Measurements from ENCODE around the gene PLA2G3. TPM values are rescaled to one million over a fixed set of nuclear protein-coding genes. Genes with fewer than 3 reads are reported as not detected.
"Not testable (repeated sequence)": the region's sequence is repeated elsewhere in the genome, so short reads cannot be mapped to it uniquely, and the experiment has no call there.

Gene PLA2G3, protein sequence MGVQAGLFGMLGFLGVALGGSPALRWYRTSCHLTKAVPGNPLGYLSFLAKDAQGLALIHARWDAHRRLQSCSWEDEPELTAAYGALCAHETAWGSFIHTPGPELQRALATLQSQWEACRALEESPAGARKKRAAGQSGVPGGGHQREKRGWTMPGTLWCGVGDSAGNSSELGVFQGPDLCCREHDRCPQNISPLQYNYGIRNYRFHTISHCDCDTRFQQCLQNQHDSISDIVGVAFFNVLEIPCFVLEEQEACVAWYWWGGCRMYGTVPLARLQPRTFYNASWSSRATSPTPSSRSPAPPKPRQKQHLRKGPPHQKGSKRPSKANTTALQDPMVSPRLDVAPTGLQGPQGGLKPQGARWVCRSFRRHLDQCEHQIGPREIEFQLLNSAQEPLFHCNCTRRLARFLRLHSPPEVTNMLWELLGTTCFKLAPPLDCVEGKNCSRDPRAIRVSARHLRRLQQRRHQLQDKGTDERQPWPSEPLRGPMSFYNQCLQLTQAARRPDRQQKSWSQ
- not detected for total RNA-seq

- Histone ChIP-seq H3K27me3 (ENCODE audit: insufficient read depth, low read length) (no peaks in the 10 kb centered on the region), H3K9me3 (ENCODE audit: low read depth, low read length) (no peaks in the 10 kb centered on the region), H3K4me1 (ENCODE audit: insufficient read depth, low read length) (no peaks in the 10 kb centered on the region), H3K4me3 (ENCODE audit: low read length) (no peak within 1 kb of the TSS)
These were observed at the start of gene PLA2G3 for GRCh38 chr22:31139866-31140716. Gene PLA2G3, minus strand, starts transcription at chr22:31140508. Its CDS starts 154 bp downstream, at chr22:31140354.

- Histone ChIP-seq H3K4me1 (ENCODE audit: insufficient read depth, low read length) (no peaks in the 10 kb centered on the region), H3K4me3 (ENCODE audit: low read length) (no peak overlapping the region), H3K9me3 (ENCODE audit: low read depth, low read length) (no peaks in the 10 kb centered on the region), H3K27me3 (ENCODE audit: insufficient read depth, low read length) (no peaks in the 10 kb centered on the region)
These were observed 47.3 kb upstream of the PLA2G3 start for GRCh38 chr22:31187627-31188026.

GRCh38 chr22:31185056-31185455 lies 44.7 kb upstream of the PLA2G3 start:
- no peaks in the 10 kb centered on the region for H3K9me3 ChIP-seq (ENCODE audit: low read depth, low read length)
- H3K27me3 ChIP-seq (ENCODE audit: insufficient read depth, low read length): no peaks in the 10 kb centered on the region
- H3K4me1 ChIP-seq (ENCODE audit: insufficient read depth, low read length): no peaks in the 10 kb centered on the region
- H3K4me3 ChIP-seq (ENCODE audit: low read length): no peak overlapping the region

- Histone ChIP-seq H3K4me3 (ENCODE audit: low read length) (no peak overlapping the region), H3K27me3 (ENCODE audit: insufficient read depth, low read length) (no peaks in the 10 kb centered on the region), H3K9me3 (ENCODE audit: low read depth, low read length) (no peaks in the 10 kb centered on the region), H3K4me1 (ENCODE audit: insufficient read depth, low read length) (no peaks in the 10 kb centered on the region)
These were observed 43.7 kb upstream of the PLA2G3 start for GRCh38 chr22:31184015-31184414.

DNA sequence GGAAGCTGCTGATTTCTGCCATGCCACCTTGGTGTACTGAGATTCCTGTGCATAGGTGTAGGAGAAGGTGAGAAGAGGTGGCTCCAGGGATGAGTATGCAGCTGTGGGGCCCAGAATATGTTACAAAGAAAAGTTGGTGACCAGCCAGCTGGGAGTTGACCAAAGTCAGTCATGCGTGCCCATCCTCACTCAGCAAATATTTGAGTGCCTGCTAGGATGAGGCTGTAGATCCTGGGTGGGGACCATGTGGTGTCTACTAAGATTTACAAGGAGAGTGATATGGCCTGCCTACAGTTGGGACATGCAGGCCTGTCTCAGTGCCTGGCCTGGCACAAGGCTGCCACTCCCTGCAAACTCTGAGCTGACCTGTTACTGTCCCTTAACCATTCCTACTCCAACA lies 39.0 kb upstream of the PLA2G3 start:
- no peaks in the 10 kb centered on the region for H3K4me1 ChIP-seq (ENCODE audit: insufficient read depth, low read length)
- no peak overlapping the region for H3K4me3 ChIP-seq (ENCODE audit: low read length)
- H3K27me3 ChIP-seq (ENCODE audit: insufficient read depth, low read length): no peaks in the 10 kb centered on the region
- no peaks in the 10 kb centered on the region for H3K9me3 ChIP-seq (ENCODE audit: low read depth, low read length)

DNA sequence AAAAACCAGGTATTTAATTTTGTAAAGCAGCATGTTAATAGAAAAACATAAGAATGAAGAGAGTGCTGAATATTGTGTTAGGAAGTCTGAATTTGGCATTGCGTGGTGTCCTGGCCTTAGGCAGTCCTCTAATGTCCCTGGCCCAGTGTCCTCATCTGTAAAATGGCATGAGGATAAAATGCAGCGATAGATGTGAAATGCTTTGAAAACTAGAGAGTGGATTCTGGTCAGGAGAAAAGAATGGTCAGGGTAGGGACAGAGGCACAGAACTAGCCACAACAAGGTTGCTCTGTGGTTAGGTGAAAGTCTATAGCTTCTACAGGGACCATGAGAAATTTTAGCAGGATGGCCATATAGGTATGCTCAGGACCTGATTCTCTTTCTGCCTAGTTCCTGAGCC lies 38.6 kb upstream of the PLA2G3 start:
- H3K27me3 ChIP-seq (ENCODE audit: insufficient read depth, low read length): no peaks in the 10 kb centered on the region
- H3K4me1 ChIP-seq (ENCODE audit: insufficient read depth, low read length): no peaks in the 10 kb centered on the region
- no peaks in the 10 kb centered on the region for H3K9me3 ChIP-seq (ENCODE audit: low read depth, low read length)
- no peak overlapping the region for H3K4me3 ChIP-seq (ENCODE audit: low read length)

DNA sequence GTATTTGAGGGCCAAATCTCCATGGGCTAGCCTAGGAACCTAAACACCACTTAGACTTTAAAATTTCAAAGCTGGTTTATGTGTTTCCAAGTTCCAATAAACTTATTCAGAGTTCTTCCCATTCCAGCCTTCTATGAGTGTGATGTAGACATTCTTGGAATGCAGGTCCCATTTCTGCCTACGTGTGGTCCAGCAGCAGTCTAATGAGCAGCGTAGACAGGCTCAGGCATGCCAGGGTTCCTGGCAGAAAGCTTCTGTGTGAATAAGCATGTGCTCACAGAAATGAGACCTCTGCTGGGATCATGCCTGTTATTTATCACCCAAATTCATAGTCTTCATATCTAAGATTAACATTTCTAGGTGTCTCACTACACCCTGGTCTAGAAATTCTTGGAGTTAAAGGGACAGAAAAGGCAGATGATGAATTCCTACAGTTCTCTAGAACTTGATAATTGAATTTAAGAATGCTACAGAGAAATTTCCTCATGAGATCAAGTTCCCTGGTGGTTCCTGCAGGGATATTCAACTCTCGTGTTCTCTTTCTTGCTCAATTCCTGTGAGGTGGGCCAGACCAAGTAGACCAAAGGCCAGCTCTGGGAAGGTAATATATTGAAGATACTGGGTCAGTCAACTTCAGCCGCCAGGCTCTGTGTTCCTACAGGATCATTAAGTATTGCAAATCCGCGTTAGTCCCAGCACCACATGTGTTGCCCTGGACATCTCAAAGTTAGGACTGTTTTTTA lies 37.3 kb upstream of the PLA2G3 start:
- H3K9me3 ChIP-seq (ENCODE audit: low read depth, low read length): no peaks in the 10 kb centered on the region
- no peaks in the 10 kb centered on the region for H3K27me3 ChIP-seq (ENCODE audit: insufficient read depth, low read length)
- H3K4me3 ChIP-seq (ENCODE audit: low read length): no peak overlapping the region
- peaks cover 7% of the 10 kb centered on the region for H3K4me1 ChIP-seq (ENCODE audit: insufficient read depth, low read length)

DNA sequence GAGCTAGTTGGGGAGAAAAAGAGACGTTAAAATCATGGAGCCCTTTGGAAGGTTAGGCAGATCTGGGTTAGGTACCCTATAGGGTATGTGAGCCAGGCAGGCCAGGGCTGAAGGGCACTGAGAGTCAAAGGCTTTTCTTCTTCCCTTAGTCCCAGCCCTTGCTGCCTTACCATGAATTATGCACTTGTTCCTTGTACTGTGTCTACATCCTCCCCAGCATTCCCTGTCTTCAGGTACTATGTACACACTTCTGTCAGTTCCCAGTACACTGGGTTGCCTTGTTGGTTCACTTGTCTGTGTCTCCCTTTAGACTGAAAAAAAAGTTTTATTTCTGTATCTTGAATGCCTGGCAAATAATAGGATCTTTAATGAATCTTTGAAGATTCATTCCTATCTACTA lies 36.6 kb upstream of the PLA2G3 start:
- Histone ChIP-seq H3K4me1 (ENCODE audit: insufficient read depth, low read length) (peaks cover 14% of the 10 kb centered on the region), H3K9me3 (ENCODE audit: low read depth, low read length) (no peaks in the 10 kb centered on the region), H3K4me3 (ENCODE audit: low read length) (no peak overlapping the region), H3K27me3 (ENCODE audit: insufficient read depth, low read length) (no peaks in the 10 kb centered on the region)

GRCh38 chr22:31173386-31174145 lies 33.3 kb upstream of the PLA2G3 start:
- Histone ChIP-seq H3K4me3 (ENCODE audit: low read length) (no peak overlapping the region), H3K9me3 (ENCODE audit: low read depth, low read length) (no peaks in the 10 kb centered on the region)

GRCh38 chr22:31171734-31172133 lies 31.4 kb upstream of the PLA2G3 start:
- not testable (repeated sequence) for H3K27me3 ChIP-seq (ENCODE audit: insufficient read depth, low read length); H3K4me3 ChIP-seq (ENCODE audit: low read length); H3K9me3 ChIP-seq (ENCODE audit: low read depth, low read length)
- H3K4me1 ChIP-seq (ENCODE audit: insufficient read depth, low read length): peaks cover 25% of the 10 kb centered on the region

More at GRCh38 chr22:31173386-31174145, 33.3 kb upstream of the PLA2G3 start:
- H3K27me3 ChIP-seq (ENCODE audit: insufficient read depth, low read length): no peaks in the 10 kb centered on the region
- H3K4me1 ChIP-seq (ENCODE audit: insufficient read depth, low read length): peaks cover 19% of the 10 kb centered on the region

- Histone ChIP-seq H3K9me3 (ENCODE audit: low read depth, low read length) (no peaks in the 10 kb centered on the region), H3K4me1 (ENCODE audit: insufficient read depth, low read length) (peaks cover 28% of the 10 kb centered on the region), H3K27me3 (ENCODE audit: insufficient read depth, low read length) (no peaks in the 10 kb centered on the region), H3K4me3 (ENCODE audit: low read length) (no peak overlapping the region)
These were observed 30.7 kb upstream of the PLA2G3 start for GRCh38 chr22:31170971-31171370.

- Histone ChIP-seq H3K27me3 (ENCODE audit: insufficient read depth, low read length) (no peaks in the 10 kb centered on the region), H3K9me3 (ENCODE audit: low read depth, low read length) (no peaks in the 10 kb centered on the region), H3K4me3 (ENCODE audit: low read length) (no peak overlapping the region), H3K4me1 (ENCODE audit: insufficient read depth, low read length) (peaks cover 23% of the 10 kb centered on the region)
These were observed 21.9 kb upstream of the PLA2G3 start for GRCh38 chr22:31162015-31162765.

- no peak overlapping the region for H3K4me3 ChIP-seq (ENCODE audit: low read length)
- H3K27me3 ChIP-seq (ENCODE audit: insufficient read depth, low read length): no peaks in the 10 kb centered on the region
- no peaks in the 10 kb centered on the region for H3K9me3 ChIP-seq (ENCODE audit: low read depth, low read length)
- peaks cover 23% of the 10 kb centered on the region for H3K4me1 ChIP-seq (ENCODE audit: insufficient read depth, low read length)
These were observed 21.1 kb upstream of the PLA2G3 start for GRCh38 chr22:31161386-31161785.
